Transverse colon (tissue), 4 donors: ENCODE results near the gene CD28.

Experiments
- POLR2A ChIP-seq: fragments of 450-650 bp; IDR thresholded peaks from one replicate; pipeline ENCODE4 v1.6.1; 2016; ENCODE audit warnings: antibody characterized with exemption, mild to moderate bottlenecking, moderate library complexity
- POLR2AphosphoS5 ChIP-seq, 3 donors: sonication (generic); formaldehyde crosslinking; IDR thresholded peaks; one replicate each; pipeline ENCODE4 v1.6.1; 2016; ENCODE audit warnings: antibody characterized with exemption in 3 of 3
- TF ChIP-seq, protein P1 (sequence below), 5 experiments: fragments of 200-600 bp in 3 of 5; fragments of 450-650 bp in 2 of 5; sonication (generic) in 3 of 5; IDR thresholded peaks; 1 replicate in 2 of 5; 2 replicates in 3 of 5; pipeline ENCODE4 v1.5.1; 2016 to 2017; ENCODE audit warnings: antibody characterized with exemption in 5 of 5, inconsistent platforms in 3 of 5, mild to moderate bottlenecking in 2 of 5, moderate library complexity in 1 of 5

DNA sequence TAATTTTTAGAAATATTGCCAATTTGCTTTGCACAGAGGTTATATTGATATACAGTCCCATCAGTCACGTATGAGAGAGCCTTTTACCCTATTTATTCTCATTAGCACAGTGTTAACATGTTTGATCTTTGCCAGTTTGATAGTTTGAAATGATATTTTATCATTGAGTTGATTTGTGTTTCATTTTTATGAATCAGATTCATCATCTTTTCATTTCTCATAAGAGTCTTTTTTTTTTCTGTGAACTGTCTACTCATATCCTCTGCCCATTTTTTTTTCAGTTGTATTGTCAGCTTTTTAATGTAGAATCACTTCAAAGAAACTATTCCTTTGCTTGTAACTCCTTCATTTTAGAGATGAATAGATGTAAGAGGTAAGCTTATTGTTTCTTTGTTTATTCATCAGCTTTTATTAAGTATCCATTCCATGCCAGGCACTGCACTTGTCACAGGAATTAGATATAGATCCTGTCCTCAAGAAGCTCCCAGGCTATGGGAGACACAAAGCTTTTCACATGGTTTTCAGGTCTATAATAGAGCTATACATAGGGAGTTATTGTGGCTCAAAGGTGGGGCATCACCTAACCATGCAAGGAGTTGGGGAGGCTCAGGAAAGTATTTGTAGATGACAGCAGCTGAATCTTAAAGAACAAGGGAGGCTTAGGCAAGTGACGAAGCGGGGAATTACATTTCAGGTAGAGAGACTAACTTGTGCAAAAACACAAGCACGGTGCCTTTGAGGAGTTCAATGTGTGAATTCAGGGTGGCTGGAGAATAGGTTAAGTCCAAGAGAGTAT lies 42.1 kb downstream of the CD28 start:
- TF ChIP-seq, protein P1, sequence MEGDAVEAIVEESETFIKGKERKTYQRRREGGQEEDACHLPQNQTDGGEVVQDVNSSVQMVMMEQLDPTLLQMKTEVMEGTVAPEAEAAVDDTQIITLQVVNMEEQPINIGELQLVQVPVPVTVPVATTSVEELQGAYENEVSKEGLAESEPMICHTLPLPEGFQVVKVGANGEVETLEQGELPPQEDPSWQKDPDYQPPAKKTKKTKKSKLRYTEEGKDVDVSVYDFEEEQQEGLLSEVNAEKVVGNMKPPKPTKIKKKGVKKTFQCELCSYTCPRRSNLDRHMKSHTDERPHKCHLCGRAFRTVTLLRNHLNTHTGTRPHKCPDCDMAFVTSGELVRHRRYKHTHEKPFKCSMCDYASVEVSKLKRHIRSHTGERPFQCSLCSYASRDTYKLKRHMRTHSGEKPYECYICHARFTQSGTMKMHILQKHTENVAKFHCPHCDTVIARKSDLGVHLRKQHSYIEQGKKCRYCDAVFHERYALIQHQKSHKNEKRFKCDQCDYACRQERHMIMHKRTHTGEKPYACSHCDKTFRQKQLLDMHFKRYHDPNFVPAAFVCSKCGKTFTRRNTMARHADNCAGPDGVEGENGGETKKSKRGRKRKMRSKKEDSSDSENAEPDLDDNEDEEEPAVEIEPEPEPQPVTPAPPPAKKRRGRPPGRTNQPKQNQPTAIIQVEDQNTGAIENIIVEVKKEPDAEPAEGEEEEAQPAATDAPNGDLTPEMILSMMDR (IDR thresholded peaks at IDR 0.05): no peak
- no peak for TF ChIP-seq POLR2A
- no peak for TF ChIP-seq POLR2AphosphoS5 (IDR thresholded peaks at IDR 0.05)
